ENCODE results near the gene LMBRD2. TPM values are rescaled to one million over a fixed set of nuclear protein-coding genes. Genes with fewer than 3 reads are reported as not detected.

Gene LMBRD2
- polyA plus RNA-seq, 1 donor (not counting 4 experiments of a cell fraction or from before 2014, with no cell fraction given): 4.7 TPM

DNA sequence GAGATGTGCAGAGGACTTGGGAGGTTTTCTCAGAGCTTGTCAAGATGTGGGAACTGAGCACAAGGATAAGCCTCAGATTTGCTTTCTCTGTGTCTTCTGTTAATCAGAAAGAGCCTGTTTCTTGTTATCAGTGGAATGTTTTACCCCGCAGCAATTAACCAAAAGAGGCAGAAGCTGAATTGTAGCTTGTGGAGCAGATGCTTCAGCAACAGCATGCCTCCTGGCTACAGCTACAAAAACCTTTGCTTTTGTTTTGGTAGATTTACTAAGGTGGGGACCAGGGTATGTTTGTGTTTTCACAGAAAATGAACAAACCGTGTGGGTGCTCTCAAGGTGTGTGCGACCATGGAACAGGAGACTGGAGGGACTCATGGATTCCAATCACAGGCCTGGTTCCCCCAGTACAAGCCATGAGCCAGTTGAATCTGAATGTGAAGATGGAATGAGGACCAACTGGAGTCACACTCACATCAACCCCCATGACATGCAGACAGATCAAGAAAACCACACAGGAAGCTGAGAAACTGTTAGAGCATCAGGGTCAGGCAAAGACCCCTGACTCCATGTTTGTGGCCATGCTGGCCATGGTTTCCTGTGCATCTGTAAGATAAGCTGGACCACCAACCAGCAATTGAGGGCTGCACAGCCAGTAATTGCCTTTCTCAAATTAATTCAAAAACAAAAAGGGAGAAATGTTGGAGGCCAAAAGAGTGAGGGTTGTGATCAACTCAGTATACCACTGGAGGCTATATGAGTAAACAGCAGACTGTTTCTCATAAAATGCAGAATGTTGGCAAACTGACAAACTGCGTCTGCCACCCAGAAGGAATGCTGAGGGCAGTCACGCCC is 91.9 kb downstream of the LMBRD2 start:
- peaks cover 2% of the 10 kb centered on the region for H3K27me3 ChIP-seq (ENCODE audit: control insufficient read depth, extremely low read depth, insufficient read depth, low read length)
- no peaks in the 10 kb centered on the region for H4K20me1 ChIP-seq (ENCODE audit: control insufficient read depth, extremely low read depth, insufficient read depth, low read length)
- H3K79me2 ChIP-seq (ENCODE audit: control insufficient read depth, insufficient read depth, low read length): no peaks in the 10 kb centered on the region
- no peaks in the 10 kb centered on the region for H3K36me3 ChIP-seq (ENCODE audit: control insufficient read depth in 2 of 2, extremely low read depth in 1 of 2, insufficient read depth in 2 of 2, low read length in 2 of 2)
- H3K9me3 ChIP-seq (ENCODE audit: control insufficient read depth, low read depth, low read length): no peaks in the 10 kb centered on the region
- no peak overlapping the region for H3K9ac ChIP-seq (ENCODE audit: control insufficient read depth, extremely low read depth, insufficient read depth, low read length)
- no peak overlapping the region for H2AFZ ChIP-seq (ENCODE audit: control insufficient read depth, low read length)
- peak overlapping the region; percentile 22 for H3K4me2 ChIP-seq (ENCODE audit: control insufficient read depth, extremely low read depth, insufficient read depth, low read depth, low read length)
- H3K27ac ChIP-seq (ENCODE audit: control insufficient read depth, insufficient read depth, low read length): no peak overlapping the region
- H3K9me1 ChIP-seq (ENCODE audit: control insufficient read depth, extremely low read depth, insufficient read depth, low read length): no peaks in the 10 kb centered on the region
- FAIRE-seq (no peak), DNase-seq (ENCODE audit: low read depth, low spot score) (no peak)
- H3K4me1 ChIP-seq (ENCODE audit: control insufficient read depth, extremely low read depth, insufficient read depth, low read length): peaks cover 5% of the 10 kb centered on the region
- no peak overlapping the region for H3K4me3 ChIP-seq (ENCODE audit: control insufficient read depth in 2 of 3, extremely low read depth in 1 of 3, insufficient read depth in 2 of 3, low read depth in 1 of 3, low read length in 3 of 3)
- TF ChIP-seq EZH2 (IDR thresholded peaks at IDR 0.05; ENCODE audit: low read length): no peak
- TF ChIP-seq, protein P1, sequence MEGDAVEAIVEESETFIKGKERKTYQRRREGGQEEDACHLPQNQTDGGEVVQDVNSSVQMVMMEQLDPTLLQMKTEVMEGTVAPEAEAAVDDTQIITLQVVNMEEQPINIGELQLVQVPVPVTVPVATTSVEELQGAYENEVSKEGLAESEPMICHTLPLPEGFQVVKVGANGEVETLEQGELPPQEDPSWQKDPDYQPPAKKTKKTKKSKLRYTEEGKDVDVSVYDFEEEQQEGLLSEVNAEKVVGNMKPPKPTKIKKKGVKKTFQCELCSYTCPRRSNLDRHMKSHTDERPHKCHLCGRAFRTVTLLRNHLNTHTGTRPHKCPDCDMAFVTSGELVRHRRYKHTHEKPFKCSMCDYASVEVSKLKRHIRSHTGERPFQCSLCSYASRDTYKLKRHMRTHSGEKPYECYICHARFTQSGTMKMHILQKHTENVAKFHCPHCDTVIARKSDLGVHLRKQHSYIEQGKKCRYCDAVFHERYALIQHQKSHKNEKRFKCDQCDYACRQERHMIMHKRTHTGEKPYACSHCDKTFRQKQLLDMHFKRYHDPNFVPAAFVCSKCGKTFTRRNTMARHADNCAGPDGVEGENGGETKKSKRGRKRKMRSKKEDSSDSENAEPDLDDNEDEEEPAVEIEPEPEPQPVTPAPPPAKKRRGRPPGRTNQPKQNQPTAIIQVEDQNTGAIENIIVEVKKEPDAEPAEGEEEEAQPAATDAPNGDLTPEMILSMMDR (optimal IDR thresholded peaks at IDR 0.05 in 1 of 3, IDR thresholded peaks at IDR 0.05 in 1 of 3, conservative IDR thresholded peaks at IDR 0.05 in 1 of 3; ENCODE audit: extremely low read depth in 1 of 3, insufficient read depth in 2 of 3, low read length in 3 of 3): no peak
- dilution Hi-C loops (cut with MboI; ENCODE audit: extremely low pct_ligation_motif_present, low sequenced_read_pairs): no loop called here

GRCh38 chr5:36058776-36059175 is 92.9 kb downstream of the LMBRD2 start:
- Histone ChIP-seq H3K4me1 (ENCODE audit: control insufficient read depth, extremely low read depth, insufficient read depth, low read length) (peaks cover 5% of the 10 kb centered on the region), H3K27me3 (ENCODE audit: control insufficient read depth, extremely low read depth, insufficient read depth, low read length) (no peaks in the 10 kb centered on the region), H3K9ac (ENCODE audit: control insufficient read depth, extremely low read depth, insufficient read depth, low read length) (no peak overlapping the region), H2AFZ (ENCODE audit: control insufficient read depth, low read length) (no peak overlapping the region), H4K20me1 (ENCODE audit: control insufficient read depth, extremely low read depth, insufficient read depth, low read length) (no peaks in the 10 kb centered on the region), H3K9me1 (ENCODE audit: control insufficient read depth, extremely low read depth, insufficient read depth, low read length) (no peaks in the 10 kb centered on the region), H3K4me2 (ENCODE audit: control insufficient read depth, extremely low read depth, insufficient read depth, low read depth, low read length) (no peak overlapping the region), H3K36me3 (ENCODE audit: control insufficient read depth in 2 of 2, extremely low read depth in 1 of 2, insufficient read depth in 2 of 2, low read length in 2 of 2) (no peaks in the 10 kb centered on the region), H3K4me3 (ENCODE audit: control insufficient read depth in 2 of 3, extremely low read depth in 1 of 3, insufficient read depth in 2 of 3, low read depth in 1 of 3, low read length in 3 of 3) (no peak overlapping the region), H3K79me2 (ENCODE audit: control insufficient read depth, insufficient read depth, low read length) (no peaks in the 10 kb centered on the region), H3K9me3 (ENCODE audit: control insufficient read depth, low read depth, low read length) (no peaks in the 10 kb centered on the region), H3K27ac (ENCODE audit: control insufficient read depth, insufficient read depth, low read length) (no peak overlapping the region)
- FAIRE-seq (no peak), DNase-seq (ENCODE audit: low read depth, low spot score) (no peak)
- no peak for TF ChIP-seq EZH2 (IDR thresholded peaks at IDR 0.05; ENCODE audit: low read length)
- TF ChIP-seq, protein P1 (optimal IDR thresholded peaks at IDR 0.05 in 1 of 3, IDR thresholded peaks at IDR 0.05 in 1 of 3, conservative IDR thresholded peaks at IDR 0.05 in 1 of 3; ENCODE audit: extremely low read depth in 1 of 3, insufficient read depth in 2 of 3, low read length in 3 of 3): no peak
- dilution Hi-C loops (cut with MboI; ENCODE audit: extremely low pct_ligation_motif_present, low sequenced_read_pairs): no loop called here

All from keratinocyte (primary cell).